Kidney (tissue), 14 donors: ENCODE data around the gene PHACTR3. TPM values are rescaled to one million over a fixed set of nuclear protein-coding genes. Genes with fewer than 3 reads are reported as not detected.

Experiments
- DNase-seq, 5 donors: peaks; one replicate each; pipeline ENCODE4 v3.0.0-alpha.2; 2013 to 2020
- FAIRE-seq: peaks from 2 replicates; lab custom pipeline; 2012; peaks lifted over from hg19 to GRCh38; lab: Jason Lieb, UNC
- H3K27ac ChIP-seq, 2 donors: one replicate each; pipeline ENCODE4 v1.7.0; 2013; ENCODE audit warnings: low read depth in 2 of 2, low read length in 2 of 2, inconsistent platforms in 1 of 2
- H3K27me3 ChIP-seq: one replicate; pipeline ENCODE4 v1.7.1; 2013; ENCODE audit warnings: low read length, inconsistent platforms; ENCODE audit not compliant: control insufficient read depth, insufficient read depth
- H3K36me3 ChIP-seq, 3 donors: one replicate each; pipeline versions ENCODE4 v1.7.0 to v1.7.1; 2013; ENCODE audit warnings: low read length in 3 of 3, control low read depth in 1 of 3, inconsistent platforms in 1 of 3; ENCODE audit not compliant: insufficient read depth in 3 of 3, control insufficient read depth in 2 of 3
- H3K4me1 ChIP-seq, 3 donors: one replicate each; pipeline versions ENCODE4 v1.7.0 to v1.7.1; 2013; ENCODE audit warnings: low read length in 3 of 3, inconsistent platforms in 1 of 3, low read depth in 1 of 3; ENCODE audit not compliant: control insufficient read depth in 2 of 3, insufficient read depth in 2 of 3
- H3K4me3 ChIP-seq, 3 donors: one replicate each; pipeline versions ENCODE4 v1.7.0 to v1.8.1; 2013; ENCODE audit warnings: low read length in 3 of 3, control low read depth in 1 of 3, inconsistent platforms in 1 of 3
- H3K9ac ChIP-seq, 3 donors: one replicate each; pipeline versions ENCODE4 v1.7.0 to v1.7.1; 2013; ENCODE audit warnings: low read length in 3 of 3, control low read depth in 1 of 3, inconsistent platforms in 1 of 3
- H3K9me3 ChIP-seq, 3 donors: one replicate each; pipeline versions ENCODE4 v1.7.0 to v1.7.1; 2013; ENCODE audit warnings: low read length in 3 of 3, control low read depth in 1 of 3, inconsistent platforms in 1 of 3; ENCODE audit not compliant: control insufficient read depth in 2 of 3, insufficient read depth in 1 of 3
- CTCF ChIP-seq: IDR thresholded peaks from 3 replicates; pipeline ENCODE4 v1.5.1; 2012; ENCODE audit warnings: mild to moderate bottlenecking, moderate library complexity, borderline replicate concordance; ENCODE audit not compliant: insufficient read depth; ENCODE audit errors: extremely low read depth
- intact Hi-C: fragments of 100-400 bp; cut with DNase I; formaldehyde crosslinking; loops from one replicate; pipeline ENCODE4 v1.11.1; 2022
- polyA plus RNA-seq: library from polyadenylated mRNA; stranded (reverse); fragments of 350-450 nt; fragmentation: Illumina TruSeq; extraction: RNeasy Lipid Tissue Mini Kit (QIAGEN cat#74804); gene quantifications from one replicate; pipeline ENCODE4 v1.2.3, GENCODE V29; 2014; ENCODE audit warnings: low read depth, low replicate concordance; ENCODE audit not compliant: insufficient read depth
- total RNA-seq: library from RNA; stranded (reverse); fragmentation: NEBNext Ultra II Directional; extraction: Animal tissue kit (Norgen Biotek cat#: 25700); gene quantifications from one replicate; pipeline ENCODE4 v1.2.1, GENCODE V29; 2021
- donor health status: control.
- donor health status: control.
- donor health status: control.
- donor health status: control.
- donor health status: control.
- donor health status: DM: yes; HTN: yes; CAD: no.
- donor health status: Normal renal cell carcinoma (clear cell type).

The PHACTR3 gene
- total and polyA plus RNA-seq, 2 donors from 2014 or later = 1.7 to 12.3 TPM

GRCh38 chr20:59857966-59858365 lies 253.6 kb downstream of the PHACTR3 start:
- intact Hi-C loops = no loop called here
- no peak for FAIRE-seq

GRCh38 chr20:59858425-59858824 lies 254.1 kb downstream of the PHACTR3 start:
- FAIRE-seq (no peak), DNase-seq (no peak)
- no peak for TF ChIP-seq CTCF
- Histone ChIP-seq H3K4me1 (no peaks in the 10 kb centered on the region), H3K27me3 (no peaks in the 10 kb centered on the region), H3K36me3 (no peaks in the 10 kb centered on the region), H3K9ac (no peak overlapping the region), H3K27ac (no peak overlapping the region), H3K4me3 (no peak overlapping the region), H3K9me3 (no peaks in the 10 kb centered on the region)
- intact Hi-C loops = no loop called here

More at GRCh38 chr20:59857966-59858365, 253.6 kb downstream of the PHACTR3 start:
- Histone ChIP-seq H3K4me1 (no peaks in the 10 kb centered on the region), H3K36me3 (no peaks in the 10 kb centered on the region), H3K4me3 (no peak overlapping the region), H3K27ac (no peak overlapping the region), H3K9me3 (no peaks in the 10 kb centered on the region), H3K27me3 (no peaks in the 10 kb centered on the region), H3K9ac (no peak overlapping the region)
- no peak for TF ChIP-seq CTCF
- no peak for DNase-seq

GRCh38 chr20:59861401-59861800 lies 257.1 kb downstream of the PHACTR3 start:
- TF ChIP-seq CTCF = no peak
- no peak for FAIRE-seq

GRCh38 chr20:59863058-59863457 lies 258.7 kb downstream of the PHACTR3 start:
- H3K27me3 ChIP-seq = no peaks in the 10 kb centered on the region
- H3K36me3 ChIP-seq = no peaks in the 10 kb centered on the region
- TF ChIP-seq CTCF = no peak
- H3K9me3 ChIP-seq = no peaks in the 10 kb centered on the region
- H3K27ac ChIP-seq = no peak overlapping the region
- H3K4me3 ChIP-seq = no peak overlapping the region
- H3K9ac ChIP-seq = no peak overlapping the region
- DNase-seq (no peak), FAIRE-seq (no peak)
- intact Hi-C loops = no loop called here
- H3K4me1 ChIP-seq = no peaks in the 10 kb centered on the region

More at GRCh38 chr20:59861401-59861800, 257.1 kb downstream of the PHACTR3 start:
- Histone ChIP-seq H3K4me3 (no peak overlapping the region), H3K4me1 (no peaks in the 10 kb centered on the region), H3K27ac (no peak overlapping the region), H3K9me3 (no peaks in the 10 kb centered on the region), H3K36me3 (no peaks in the 10 kb centered on the region), H3K9ac (no peak overlapping the region), H3K27me3 (no peaks in the 10 kb centered on the region)
- intact Hi-C loops = no loop called here
- peak in 1 of 5 donors; percentile 3 for DNase-seq
